SK-N-MC (cell line): Measurements from ENCODE around the gene METRN.

Source experiments
- DNase-seq: peaks from one replicate; pipeline ENCODE4 v3.0.0-alpha.2; 2011; ENCODE audit warnings: low read depth, low spot score
- H3K27ac ChIP-seq: fragments of 200-600 bp; sonication (generic); 2 replicates; pipeline ENCODE4 v1.5.1; 2016; ENCODE audit warnings: mixed run types
- H3K36me3 ChIP-seq: fragments of 200-600 bp; sonication (generic); 2 replicates; pipeline ENCODE4 v1.6.1; 2017; ENCODE audit warnings: antibody characterized with exemption, low read length, mixed read lengths; ENCODE audit not compliant: insufficient read depth
- H3K4me3 ChIP-seq: fragments of 200-600 bp; sonication (generic); 2 replicates; pipeline ENCODE4 v1.5.1; 2016
- H3K9ac ChIP-seq: fragments of 200-600 bp; sonication (generic); 2 replicates; pipeline ENCODE4 v1.8.0; 2017; ENCODE audit warnings: mixed run types, mixed read lengths; ENCODE audit not compliant: insufficient read length
- H3K9me3 ChIP-seq: fragments of 200-600 bp; sonication (generic); 2 replicates; pipeline ENCODE4 v1.6.1; 2017; ENCODE audit warnings: low read depth, mild to moderate bottlenecking, antibody characterized with exemption, low read length, moderate library complexity, mixed read lengths
- EZH2 ChIP-seq: fragments of 200-600 bp; sonication (generic); IDR thresholded peaks from one replicate; pipeline ENCODE4 v1.6.1; 2017; ENCODE audit warnings: antibody characterized with exemption
- FOXP2 ChIP-seq: optimal IDR thresholded peaks from 2 replicates; pipeline ENCODE3; 2011; ENCODE audit warnings: mild to moderate bottlenecking, moderate library complexity; ENCODE audit not compliant: insufficient read depth; ENCODE audit errors: extremely low read length, control extremely low read depth
- POLR2AphosphoS5 ChIP-seq: IDR thresholded peaks from 2 replicates; pipeline ENCODE4 v1.6.1; 2012; ENCODE audit warnings: mild to moderate bottlenecking, low read depth, low read length, borderline replicate concordance

METRN gene

GRCh38 chr16:714558-715476 is at the start of gene METRN:
Gene METRN (plus strand): TSS chr16:715118. CDS start chr16:715290, 172 bp downstream.
- Histone ChIP-seq H3K4me3 (peak within 1 kb of the TSS; percentile 43), H3K27ac (no peak within 1 kb of the TSS), H3K9me3 (no peaks in the 10 kb centered on the region), H3K36me3 (no peaks in the 10 kb centered on the region), H3K9ac (no peak within 1 kb of the TSS)
- TF ChIP-seq FOXP2 (no peak), POLR2AphosphoS5 (no peak), EZH2 (no peak)
- no peak for DNase-seq

GRCh38 chr16:666572-666971 is 48.3 kb upstream of the METRN start:
- DNase-seq, result no peak
- TF ChIP-seq EZH2, result no peak
- no peak for TF ChIP-seq FOXP2
- no peak for TF ChIP-seq POLR2AphosphoS5
- H3K9ac ChIP-seq, result no peak overlapping the region

DNA sequence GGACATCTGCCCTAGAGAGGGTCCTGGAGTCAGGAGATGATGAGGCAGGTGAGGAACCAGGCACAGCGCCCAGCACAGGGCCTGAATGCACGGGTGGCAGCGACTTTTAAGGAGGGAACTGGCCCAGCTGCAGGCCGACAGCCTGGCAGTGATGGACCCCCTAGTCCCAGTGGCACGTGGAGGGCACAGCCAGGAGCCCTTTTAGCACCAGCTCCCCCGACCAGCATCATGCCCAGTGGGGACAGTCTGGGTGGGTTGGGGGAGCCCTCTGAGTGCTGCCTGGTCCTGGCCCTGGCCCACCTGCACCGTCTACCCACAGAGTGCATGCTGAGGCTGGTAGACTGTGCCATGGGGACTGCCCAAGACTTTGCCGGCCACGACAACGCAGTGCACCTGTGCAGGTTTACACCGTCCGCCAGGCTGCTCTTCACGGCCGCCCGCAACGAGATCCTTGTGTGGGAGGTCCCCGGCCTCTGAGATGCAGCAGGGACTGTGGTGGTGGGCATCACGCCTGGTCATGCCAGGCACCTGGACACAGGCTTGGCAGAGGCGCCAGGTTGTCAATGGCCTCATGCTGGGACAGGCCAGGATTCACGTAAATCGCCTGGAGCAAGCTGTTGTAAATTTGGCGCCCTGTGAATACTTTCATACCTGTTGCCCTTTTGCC is 47.7 kb upstream of the METRN start:
- peaks cover 30% of the 10 kb centered on the region; the same call in 1 of the 2 replicates for H3K36me3 ChIP-seq
- no peak for TF ChIP-seq FOXP2
- no peak for TF ChIP-seq POLR2AphosphoS5
- no peak for TF ChIP-seq EZH2
- H3K9me3 ChIP-seq, result no peaks in the 10 kb centered on the region
- DNase-seq, result no peak
- peak overlapping the region; percentile 94 for H3K4me3 ChIP-seq
- H3K9ac ChIP-seq, result peak overlapping the region; percentile 67
- H3K27ac ChIP-seq, result peak overlapping the region; percentile 29; the same call in 1 of the 2 replicates

More at GRCh38 chr16:666572-666971, 48.3 kb upstream of the METRN start:
- Histone ChIP-seq H3K4me3 (no peak overlapping the region), H3K27ac (no peak overlapping the region), H3K9me3 (no peaks in the 10 kb centered on the region), H3K36me3 (peaks cover 25% of the 10 kb centered on the region; the same call in 1 of the 2 replicates)

DNA sequence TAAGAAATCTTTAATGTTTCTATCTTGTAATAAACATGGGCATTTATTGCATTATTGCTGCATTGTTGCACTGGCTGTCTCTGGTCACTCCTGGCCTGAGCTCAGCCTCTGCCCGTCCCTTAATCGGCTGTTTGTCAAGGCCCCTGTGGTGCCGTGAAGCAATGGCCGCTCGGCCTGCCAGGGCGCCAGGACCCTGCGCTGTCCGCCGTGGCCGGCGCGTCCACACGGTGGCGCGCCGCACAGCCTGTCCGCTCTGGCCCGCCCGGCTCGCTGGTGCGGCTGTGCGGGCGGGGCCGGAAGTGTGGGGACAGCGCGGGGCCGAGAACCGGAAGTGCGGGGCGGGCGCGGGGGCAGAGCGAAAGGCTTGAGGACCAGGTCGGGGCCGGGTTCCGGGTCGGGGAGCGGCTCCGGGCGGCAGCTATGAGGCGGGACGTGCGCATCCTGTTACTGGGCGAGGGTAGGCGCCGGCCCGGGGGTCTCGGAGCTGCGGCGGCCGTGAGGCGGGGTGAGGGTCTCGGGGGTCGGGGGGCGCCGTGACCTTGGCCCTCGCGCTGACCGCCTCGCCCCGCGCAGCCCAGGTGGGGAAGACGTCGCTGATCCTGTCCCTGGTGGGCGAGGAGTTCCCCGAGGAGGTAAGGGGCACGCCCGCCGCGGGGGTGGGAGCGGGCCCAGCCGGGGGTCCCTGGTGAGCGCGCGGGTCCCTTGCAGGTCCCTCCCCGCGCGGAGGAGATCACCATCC is 47.0 kb upstream of the METRN start, which contains the start of gene RHOT2:
Gene RHOT2, plus strand, starts transcription at position 353 of the 739 bp plus-strand sequence. Its CDS starts 68 bp downstream, at position 421.
- peak within 1 kb of the TSS; percentile 83 for H3K27ac ChIP-seq
- peak within 1 kb of the TSS; percentile 98 for H3K9ac ChIP-seq
- no peaks in the 10 kb centered on the region for H3K9me3 ChIP-seq
- TF ChIP-seq FOXP2 (peak; percentile 43), EZH2 (no peak), POLR2AphosphoS5 (peak; percentile 86)
- DNase-seq, result no peak
- peak within 1 kb of the TSS; percentile 94 for H3K4me3 ChIP-seq
- H3K36me3 ChIP-seq, result peaks cover 37% of the 10 kb centered on the region; the same call in 1 of the 2 replicates

- TF ChIP-seq EZH2 (no peak), POLR2AphosphoS5 (no peak), FOXP2 (no peak)
- peak overlapping the region; percentile 98 for H3K9ac ChIP-seq
- H3K27ac ChIP-seq, result peak overlapping the region; percentile 83
- H3K4me3 ChIP-seq, result peak overlapping the region; percentile 94
- no peaks in the 10 kb centered on the region for H3K9me3 ChIP-seq
- H3K36me3 ChIP-seq, result peaks cover 42% of the 10 kb centered on the region; the same call in 1 of the 2 replicates
- no peak for DNase-seq
Measured at GRCh38 chr16:668519-669171, 46.3 kb upstream of the METRN start.

DNA sequence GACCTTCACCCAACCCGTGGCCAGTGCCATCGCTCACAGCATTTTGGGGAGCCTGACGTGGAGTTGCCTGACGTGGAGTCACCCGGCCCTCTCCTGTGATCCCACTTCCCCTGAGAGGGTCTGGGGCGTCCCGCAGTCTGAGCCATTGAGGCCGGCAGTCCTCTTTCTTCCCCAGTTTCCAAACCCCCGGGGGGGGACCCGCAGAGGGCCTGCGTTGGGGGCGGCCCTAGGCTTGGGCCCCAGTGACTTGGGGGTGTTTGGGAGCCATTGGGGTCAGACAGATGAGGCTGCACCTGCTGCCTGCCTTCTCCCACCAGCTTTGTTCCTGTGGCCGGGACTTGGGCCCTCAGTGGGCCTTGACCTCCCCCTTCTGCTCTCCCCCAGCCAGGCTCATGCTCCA is 45.3 kb upstream of the METRN start:
- no peak overlapping the region for H3K9ac ChIP-seq
- H3K36me3 ChIP-seq, result peaks cover 49% of the 10 kb centered on the region; the same call in 1 of the 2 replicates
- DNase-seq, result no peak
- H3K27ac ChIP-seq, result no peak overlapping the region
- H3K4me3 ChIP-seq, result no peak overlapping the region
- H3K9me3 ChIP-seq, result no peaks in the 10 kb centered on the region
- TF ChIP-seq POLR2AphosphoS5 (no peak), EZH2 (no peak), FOXP2 (no peak)

- Histone ChIP-seq H3K9me3 (no peaks in the 10 kb centered on the region), H3K27ac (no peak overlapping the region), H3K9ac (no peak overlapping the region), H3K4me3 (no peak overlapping the region), H3K36me3 (peaks cover 49% of the 10 kb centered on the region; the same call in 1 of the 2 replicates)
- TF ChIP-seq POLR2AphosphoS5, result no peak
- TF ChIP-seq FOXP2, result no peak
- no peak for TF ChIP-seq EZH2
- DNase-seq, result no peak
Measured at GRCh38 chr16:670485-671352, 44.2 kb upstream of the METRN start.
